Upper lobe of left lung (tissue), 4 donors: ENCODE results near the gene CDK10.

Experiments used
- CTCF ChIP-seq, 6 experiments: fragments of 450-650 bp in 4 of 6; fragments of 200-600 bp in 2 of 6; sonication (generic) in 2 of 6; IDR thresholded peaks; one replicate each; pipeline ENCODE4 v1.5.1; 2016 to 2019; ENCODE audit warnings: antibody characterized with exemption in 6 of 6
- POLR2A ChIP-seq, 4 donors: fragments of 450-650 bp; IDR thresholded peaks; one replicate each; pipeline ENCODE4 v1.5.1; 2016 to 2017; ENCODE audit warnings: antibody characterized with exemption in 4 of 4, mild to moderate bottlenecking in 2 of 4

- TF ChIP-seq CTCF (IDR thresholded peaks at IDR 0.05) (no peak), POLR2A (IDR thresholded peaks at IDR 0.05) (no peak)
Observed at GRCh38 chr16:89729293-89729692, 42.8 kb downstream of the CDK10 start.
